H9 (cell line): ENCODE measurements around the gene NPIPB6. TPM values are rescaled to one million over a fixed set of nuclear protein-coding genes. Genes with fewer than 3 reads are reported as not detected.
"Not testable (repeated sequence)": the region's sequence is repeated elsewhere in the genome, so short reads cannot be mapped to it uniquely, and the experiment has no call there.

Experiments used
- DNase-seq: peaks from one replicate; pipeline ENCODE4 v3.0.0-alpha.2; 2017
- H2AFZ ChIP-seq: one replicate; pipeline ENCODE4 v1.6.1; 2013; ENCODE audit warnings: mild to moderate bottlenecking, low read length, control low read depth, moderate library complexity
- H2AK5ac ChIP-seq: 2 replicates; pipeline ENCODE4 v1.6.1; 2013; ENCODE audit warnings: low read length, control low read depth, mixed read lengths; ENCODE audit not compliant: insufficient read length
- H2BK120ac ChIP-seq: one replicate; pipeline ENCODE4 v1.6.1; 2013; ENCODE audit warnings: low read depth, mild to moderate bottlenecking, low read length, control low read depth, inconsistent platforms; ENCODE audit not compliant: poor library complexity, severe bottlenecking
- H2BK12ac ChIP-seq: 2 replicates; pipeline ENCODE4 v1.6.1; 2013; ENCODE audit warnings: low read length, control low read depth, mixed read lengths, low read depth; ENCODE audit not compliant: insufficient read length
- H2BK15ac ChIP-seq: 2 replicates; pipeline ENCODE4 v1.6.1; 2013; ENCODE audit warnings: low read depth, low read length, control low read depth
- H2BK20ac ChIP-seq: one replicate; pipeline ENCODE4 v1.6.1; 2013; ENCODE audit warnings: low read depth, mild to moderate bottlenecking, low read length, control low read depth, inconsistent platforms; ENCODE audit not compliant: poor library complexity, severe bottlenecking
- H2BK5ac ChIP-seq: 2 replicates; pipeline ENCODE4 v1.6.1; 2013; ENCODE audit warnings: low read length, control low read depth, mixed read lengths; ENCODE audit not compliant: insufficient read length
- H3K14ac ChIP-seq: 2 replicates; pipeline ENCODE4 v1.6.1; 2013; ENCODE audit warnings: low read length, control low read depth; ENCODE audit not compliant: insufficient read depth
- H3K18ac ChIP-seq: 2 replicates; pipeline ENCODE4 v1.6.1; 2013; ENCODE audit warnings: low read depth, mild to moderate bottlenecking, mixed read lengths, low read length, control low read depth; ENCODE audit not compliant: insufficient read length
- H3K23ac ChIP-seq: 2 replicates; pipeline ENCODE4 v1.6.1; 2013; ENCODE audit warnings: low read length, control low read depth, mixed read lengths, low read depth; ENCODE audit not compliant: insufficient read length
- H3K23me2 ChIP-seq: 2 replicates; pipeline ENCODE4 v1.6.1; 2013; ENCODE audit warnings: low read depth, mild to moderate bottlenecking, mixed read lengths, low read length, control low read depth; ENCODE audit not compliant: insufficient read length, poor library complexity, severe bottlenecking
- H3K27ac ChIP-seq: 2 replicates; pipeline ENCODE4 v1.5.1; 2013; ENCODE audit warnings: low read length, control low read depth, mixed read lengths, low read depth; ENCODE audit not compliant: insufficient read length
- H3K27me3 ChIP-seq: 2 replicates; pipeline ENCODE4 v1.6.1; 2013; ENCODE audit warnings: low read length, control low read depth, inconsistent platforms; ENCODE audit not compliant: insufficient read depth
- H3K4ac ChIP-seq: 2 replicates; pipeline ENCODE4 v1.6.1; 2013; ENCODE audit warnings: low read depth, mild to moderate bottlenecking, control low read depth, inconsistent platforms, low read length, moderate library complexity
- H3K4me1 ChIP-seq: 2 replicates; pipeline ENCODE4 v1.6.1; 2013; ENCODE audit warnings: low read length, control low read depth, inconsistent platforms; ENCODE audit not compliant: insufficient read depth
- H3K4me2 ChIP-seq: 2 replicates; pipeline ENCODE4 v1.6.1; 2013; ENCODE audit warnings: low read length, control low read depth, mixed read lengths; ENCODE audit not compliant: insufficient read length, insufficient read depth
- H3K56ac ChIP-seq: 2 replicates; pipeline ENCODE4 v1.6.1; 2013; ENCODE audit warnings: low read depth, mild to moderate bottlenecking, mixed read lengths, low read length, control low read depth; ENCODE audit not compliant: insufficient read length
- H3K79me1 ChIP-seq: 2 replicates; pipeline ENCODE4 v1.6.1; 2013; ENCODE audit warnings: low read depth, mild to moderate bottlenecking, moderate library complexity, low read length, control low read depth, inconsistent platforms; ENCODE audit not compliant: insufficient read depth, poor library complexity, severe bottlenecking
- H3K79me2 ChIP-seq: 2 replicates; pipeline ENCODE4 v1.6.1; 2013; ENCODE audit warnings: low read length, control low read depth, inconsistent platforms; ENCODE audit not compliant: insufficient read depth
- H3K9ac ChIP-seq: 2 replicates; pipeline ENCODE4 v1.6.1; 2013; ENCODE audit warnings: low read length, control low read depth, mixed read lengths; ENCODE audit not compliant: insufficient read length; ENCODE audit errors: extremely low read depth
- H3K9me3 ChIP-seq: one replicate; pipeline ENCODE4 v1.6.1; 2013; ENCODE audit warnings: low read depth, low read length, inconsistent platforms; ENCODE audit not compliant: control insufficient read depth
- H3T11ph ChIP-seq: one replicate; pipeline ENCODE4 v1.6.1; 2013; ENCODE audit warnings: mild to moderate bottlenecking, low read length, control low read depth, inconsistent platforms
- H4K20me1 ChIP-seq: one replicate; pipeline ENCODE4 v1.6.1; 2013; ENCODE audit not compliant: control insufficient read depth, insufficient read length, insufficient read depth
- H4K5ac ChIP-seq: 2 replicates; pipeline ENCODE4 v1.6.1; 2013; ENCODE audit warnings: low read depth, mild to moderate bottlenecking, mixed read lengths, low read length, control low read depth; ENCODE audit not compliant: insufficient read length
- H4K8ac ChIP-seq: replicated peaks from 2 replicates; pipeline ENCODE4 v1.6.1; 2013; ENCODE audit warnings: low read length, control low read depth, mixed read lengths, low read depth; ENCODE audit not compliant: insufficient read length
- H4K91ac ChIP-seq: 2 replicates; pipeline ENCODE4 v1.6.1; 2013; ENCODE audit warnings: low read depth, mild to moderate bottlenecking, moderate library complexity, mixed read lengths, low read length, control low read depth; ENCODE audit not compliant: insufficient read length
- H3K27ac Mint-ChIP-seq, 3 experiments: 2 replicates in 2 of 3; 3 replicates in 1 of 3; pipeline ENCODE4 v1.8.0; 2020 to 2021; ENCODE audit warnings: mixed read lengths in 3 of 3, mild to moderate bottlenecking in 1 of 3, moderate library complexity in 1 of 3
- H3K27me3 Mint-ChIP-seq: 2 replicates; pipeline ENCODE4 v1.8.0; 2021; ENCODE audit warnings: low read depth, mild to moderate bottlenecking, moderate library complexity, mixed read lengths
- H3K36me3 Mint-ChIP-seq, 3 experiments: 2 replicates in 2 of 3; 3 replicates in 1 of 3; pipeline ENCODE4 v1.8.0; 2020 to 2021; ENCODE audit warnings: low read depth in 3 of 3, mixed read lengths in 3 of 3; ENCODE audit not compliant: insufficient read depth in 1 of 3
- H3K4me1 Mint-ChIP-seq, 2 experiments: 2 replicates each; pipeline ENCODE4 v1.8.0; 2020; ENCODE audit warnings: mixed read lengths in 2 of 2
- H3K4me3 Mint-ChIP-seq, 2 experiments: 2 replicates in 1 of 2; 3 replicates in 1 of 2; pipeline ENCODE4 v1.8.0; 2020 to 2021; ENCODE audit warnings: mild to moderate bottlenecking in 2 of 2, mixed read lengths in 2 of 2, moderate library complexity in 1 of 2
- H3K9me3 Mint-ChIP-seq, 2 experiments: 2 replicates in 1 of 2; 3 replicates in 1 of 2; pipeline ENCODE4 v1.8.0; 2020; ENCODE audit warnings: mild to moderate bottlenecking in 2 of 2, mixed read lengths in 2 of 2, moderate library complexity in 1 of 2
- WGBS: extraction: QIAGEN DNeasy Blood & Tissue Kit; methylation state at CpG from one replicate; pipeline ENCODE4 v1.1.7; 2013; ENCODE audit warnings: missing lambda C conversion rate, low lambda C conversion rate, mixed read lengths; ENCODE audit not compliant: insufficient read length; ENCODE audit errors: extremely low coverage; 5-methylcytosine and 5-hydroxymethylcytosine counted together
- total RNA-seq: library from RNA; stranded (reverse); gene quantifications from 2 replicates; pipeline ENCODE4 v1.2.1, GENCODE V29; 2021

Gene NPIPB6
- total RNA-seq, 1 experiment from 2014 or later: 5.2 TPM

DNA sequence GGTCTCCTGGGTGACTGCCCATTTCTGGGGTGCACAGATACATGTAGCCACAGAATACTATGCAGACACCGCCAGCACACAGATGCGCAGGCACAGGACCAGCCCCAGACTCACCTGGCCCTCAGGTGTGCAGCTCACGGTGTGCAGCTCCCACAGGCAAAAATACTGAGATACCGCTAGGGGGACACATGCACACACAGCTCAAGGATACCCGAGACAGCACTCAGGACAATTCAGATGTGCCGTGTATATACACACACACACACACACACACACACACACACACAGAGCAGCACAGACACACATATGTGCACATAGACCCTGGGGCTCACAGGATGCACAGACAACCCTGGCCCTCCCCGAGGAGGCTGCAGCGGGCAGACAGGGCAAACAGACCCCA lies 11.8 kb upstream of the NPIPB6 start:
- H4K5ac ChIP-seq, H3K27me3 Mint-ChIP-seq: not testable (repeated sequence)

DNA sequence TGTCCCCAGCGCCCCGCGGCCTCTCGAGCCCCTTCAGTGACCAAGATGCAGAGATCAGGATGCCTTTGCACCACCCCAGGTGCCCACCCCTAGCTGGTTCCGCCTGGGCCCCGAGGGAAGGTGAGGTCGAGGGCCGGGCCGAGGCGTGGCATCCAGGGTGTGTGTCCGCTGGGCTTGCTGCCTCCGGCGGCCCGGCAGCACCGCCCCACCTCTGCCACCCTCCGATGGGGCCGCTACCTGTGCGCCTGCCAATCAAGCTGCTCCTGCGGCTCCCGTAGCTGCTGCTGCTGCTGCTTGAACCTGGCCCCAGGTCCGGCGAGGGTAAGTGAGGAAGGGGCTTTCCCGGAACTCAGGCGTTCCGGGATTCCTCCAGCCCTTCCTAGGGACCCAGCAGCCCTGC lies 11.0 kb upstream of the NPIPB6 start:
- not testable (repeated sequence) for H3K9me3 Mint-ChIP-seq, H4K91ac ChIP-seq, H3K79me1 ChIP-seq, H2BK15ac ChIP-seq, H3K27me3 ChIP-seq, H4K8ac ChIP-seq, H2AFZ ChIP-seq, H4K20me1 ChIP-seq, DNase-seq, H3K27ac Mint-ChIP-seq, H3K18ac ChIP-seq, H3K4ac ChIP-seq, H3K56ac ChIP-seq, H3K27ac ChIP-seq, H2BK20ac ChIP-seq, H3K79me2 ChIP-seq, H3K27me3 Mint-ChIP-seq, H2BK5ac ChIP-seq, H4K5ac ChIP-seq, H2BK120ac ChIP-seq, H3K23ac ChIP-seq, H3K4me1 Mint-ChIP-seq, H3K4me1 ChIP-seq, H2AK5ac ChIP-seq, H3T11ph ChIP-seq, H3K23me2 ChIP-seq, H3K9ac ChIP-seq, H3K9me3 ChIP-seq, H3K36me3 Mint-ChIP-seq, H2BK12ac ChIP-seq, H3K4me2 ChIP-seq, H3K14ac ChIP-seq
- peak overlapping the region; percentile 45 to 72 for H3K4me3 Mint-ChIP-seq
- WGBS: no CpG with 5 or more reads among the region's 25 CpGs

More for the DNA sequence above, 11.8 kb upstream of the NPIPB6 start:
- H3K4ac ChIP-seq, H2BK15ac ChIP-seq, H3K4me3 Mint-ChIP-seq, H3K9me3 ChIP-seq, H3K14ac ChIP-seq, H4K8ac ChIP-seq, H2AK5ac ChIP-seq, H3K36me3 Mint-ChIP-seq, H3K4me2 ChIP-seq, H3K27me3 ChIP-seq, H2BK5ac ChIP-seq, H3K4me1 ChIP-seq, H3K9me3 Mint-ChIP-seq, H3K23ac ChIP-seq, DNase-seq, H2BK120ac ChIP-seq, H3K79me2 ChIP-seq, H3K18ac ChIP-seq, H3K56ac ChIP-seq, H3K27ac Mint-ChIP-seq, H4K91ac ChIP-seq, H3T11ph ChIP-seq, H2BK12ac ChIP-seq, H2BK20ac ChIP-seq, H3K23me2 ChIP-seq, H3K9ac ChIP-seq, H3K79me1 ChIP-seq, H4K20me1 ChIP-seq, H2AFZ ChIP-seq, H3K27ac ChIP-seq, H3K4me1 Mint-ChIP-seq: not testable (repeated sequence)
- no CpG with 5 or more reads among the region's 8 CpGs for WGBS
